Kasumi-1 (cell line): ENCODE measurements around the gene KRT36.

Experiments
- DNase-seq, 2 experiments: peaks; one replicate each; lab custom pipeline; 2025; lab: John Stamatoyannopoulos, UW

KRT36 gene

GRCh38 chr17:41521574-41522261, 32.0 kb upstream of the KRT36 start:
- no peak for DNase-seq

- no peak for DNase-seq
These were observed 31.3 kb upstream of the KRT36 start for GRCh38 chr17:41520821-41521521.

GRCh38 chr17:41519501-41520224, 30.0 kb upstream of the KRT36 start:
- DNase-seq, result no peak

- DNase-seq, result no peak
These were observed 29.2 kb upstream of the KRT36 start, which contains the start of gene KRT15 for GRCh38 chr17:41518789-41519449. Gene KRT15 (minus strand): TSS chr17:41518890. CDS start chr17:41518827, 63 bp downstream.

- no peak for DNase-seq
These were observed 28.3 kb upstream of the KRT36 start for GRCh38 chr17:41518031-41518430.

- DNase-seq, result no peak
These were observed 27.1 kb upstream of the KRT36 start for GRCh38 chr17:41516830-41517283.

GRCh38 chr17:41516147-41516829, 26.6 kb upstream of the KRT36 start:
- no peak for DNase-seq

GRCh38 chr17:41513168-41513547, 23.4 kb upstream of the KRT36 start:
- DNase-seq, result no peak

- DNase-seq, result no peak
These were observed 22.9 kb upstream of the KRT36 start for GRCh38 chr17:41512546-41513167.

GRCh38 chr17:41511716-41512115, 22.0 kb upstream of the KRT36 start:
- no peak for DNase-seq

GRCh38 chr17:41511116-41511515, 21.4 kb upstream of the KRT36 start:
- no peak for DNase-seq

GRCh38 chr17:41510251-41511065, 20.7 kb upstream of the KRT36 start:
- no peak for DNase-seq

GRCh38 chr17:41507315-41507880, 17.7 kb upstream of the KRT36 start:
- DNase-seq, result no peak

- no peak for DNase-seq
These were observed 16.4 kb upstream of the KRT36 start for GRCh38 chr17:41505809-41506767.

GRCh38 chr17:41505007-41505808, 15.5 kb upstream of the KRT36 start, which contains the start of gene KRT13:
Gene KRT13 (minus strand): TSS chr17:41505612. CDS start chr17:41505550, 62 bp downstream.
- no peak for DNase-seq

GRCh38 chr17:41504246-41504977, 14.7 kb upstream of the KRT36 start:
- DNase-seq, result no peak

GRCh38 chr17:41503202-41503601, 13.5 kb upstream of the KRT36 start:
- no peak for DNase-seq
